SW 1271 (cell line): ENCODE results near the gene RASGRF1.
"Not testable (repeated sequence)": the region's sequence is repeated elsewhere in the genome, so short reads cannot be mapped to it uniquely, and the experiment has no call there.

Source experiments
- DNase-seq, 2 experiments: peaks; one replicate each; lab custom pipeline; 2025; lab: John Stamatoyannopoulos, UW

Gene RASGRF1

GRCh38 chr15:78929536-78930264 lies 160.9 kb downstream of the RASGRF1 start:
- no peak for DNase-seq

- no peak for DNase-seq
These were observed 161.9 kb downstream of the RASGRF1 start for GRCh38 chr15:78928616-78929093.

- DNase-seq, result not testable (repeated sequence)
These were observed 162.4 kb downstream of the RASGRF1 start for GRCh38 chr15:78928176-78928575.

GRCh38 chr15:78927077-78927790 lies 163.3 kb downstream of the RASGRF1 start:
- no peak for DNase-seq

GRCh38 chr15:78925956-78926743 lies 164.4 kb downstream of the RASGRF1 start:
- DNase-seq, result no peak

GRCh38 chr15:78925076-78925624 lies 165.4 kb downstream of the RASGRF1 start:
- no peak for DNase-seq

- no peak for DNase-seq
These were observed 166.9 kb downstream of the RASGRF1 start for GRCh38 chr15:78923480-78924360.

GRCh38 chr15:78923015-78923414 lies 167.6 kb downstream of the RASGRF1 start:
- no peak for DNase-seq

GRCh38 chr15:78922527-78922926 lies 168.1 kb downstream of the RASGRF1 start:
- DNase-seq, result no peak

GRCh38 chr15:78921940-78922339 lies 168.6 kb downstream of the RASGRF1 start:
- DNase-seq, result no peak

GRCh38 chr15:78921517-78921916 lies 169.1 kb downstream of the RASGRF1 start:
- DNase-seq, result no peak

- DNase-seq, result no peak
These were observed 172.7 kb downstream of the RASGRF1 start for GRCh38 chr15:78917888-78918287.

- no peak for DNase-seq
These were observed 174.5 kb downstream of the RASGRF1 start for GRCh38 chr15:78916088-78916487.

GRCh38 chr15:78915341-78916087 lies 175.1 kb downstream of the RASGRF1 start:
- DNase-seq, result no peak

- DNase-seq, result no peak
These were observed 176.4 kb downstream of the RASGRF1 start for GRCh38 chr15:78914027-78914764.

GRCh38 chr15:78913012-78913411 lies 177.6 kb downstream of the RASGRF1 start:
- DNase-seq, result no peak

- DNase-seq, result no peak
These were observed 178.3 kb downstream of the RASGRF1 start for GRCh38 chr15:78912316-78912715.

GRCh38 chr15:78910271-78910670 lies 180.3 kb downstream of the RASGRF1 start:
- DNase-seq, result no peak
